WTC11 (cell line): ENCODE measurements around the gene ITPR2.

Source experiments
- CREM ChIP-seq: sonication (generic); formaldehyde crosslinking; IDR thresholded peaks from 2 replicates; pipeline ENCODE4 v1.8.1; 2022; ENCODE audit warnings: mild to moderate bottlenecking, missing genetic modification reagents, moderate library complexity
- CTCF ChIP-seq: fragments of 200-600 bp; IDR thresholded peaks from 2 replicates; pipeline ENCODE4 v1.8.0; 2022; ENCODE audit warnings: antibody characterized with exemption
- FOXJ3 ChIP-seq: sonication (generic); formaldehyde crosslinking; IDR thresholded peaks from 2 replicates; pipeline ENCODE4 v1.9.0; 2021; ENCODE audit warnings: missing genetic modification reagents, mild to moderate bottlenecking, borderline replicate concordance
- MAX ChIP-seq: sonication (generic); formaldehyde crosslinking; IDR thresholded peaks from 2 replicates; pipeline ENCODE4 v1.8.0; 2022; ENCODE audit warnings: mild to moderate bottlenecking, missing genetic modification reagents
- NFE2L1 ChIP-seq: sonication (generic); formaldehyde crosslinking; IDR thresholded peaks from 2 replicates; pipeline ENCODE4 v1.8.1; 2023; ENCODE audit warnings: missing genetic modification reagents
- SP1 ChIP-seq: sonication (generic); formaldehyde crosslinking; conservative IDR thresholded peaks from 2 replicates; pipeline ENCODE4 v1.8.1; 2022; ENCODE audit warnings: missing genetic modification reagents
- TP53 ChIP-seq: sonication (generic); formaldehyde crosslinking; IDR thresholded peaks from 2 replicates; pipeline ENCODE4 v1.8.1; 2023; ENCODE audit warnings: mild to moderate bottlenecking, missing genetic modification reagents
- USF1 ChIP-seq: sonication (generic); formaldehyde crosslinking; IDR thresholded peaks from 2 replicates; pipeline ENCODE4 v1.8.0; 2022; ENCODE audit warnings: mild to moderate bottlenecking, missing genetic modification reagents
- ZNF121 ChIP-seq: sonication (generic); formaldehyde crosslinking; IDR thresholded peaks from 2 replicates; pipeline ENCODE4 v1.8.0; 2023; ENCODE audit warnings: missing genetic modification reagents

GRCh38 chr12:26630546-26631027 lies 202.4 kb downstream of the ITPR2 start:
- TF ChIP-seq MAX (CRISPR knock-in tag) (no peak), CTCF (no peak), CREM (CRISPR knock-in tag) (no peak), NFE2L1 (CRISPR knock-in tag) (no peak), TP53 (CRISPR knock-in tag) (no peak), SP1 (CRISPR knock-in tag) (no peak), FOXJ3 (CRISPR knock-in tag) (no peak), ZNF121 (CRISPR knock-in tag) (no peak), USF1 (CRISPR knock-in tag) (no peak)
